Hepatocyte (in vitro differentiated cells): ENCODE data around the gene MMP15. TPM values are rescaled to one million over a fixed set of nuclear protein-coding genes. Genes with fewer than 3 reads are reported as not detected.

Source experiments
- DNase-seq: peaks from one replicate; pipeline ENCODE4 v3.0.0-alpha.2; 2016; ENCODE audit warnings: low spot score
- H2AFZ ChIP-seq: fragments of 200-600 bp; sonication (generic); 2 replicates; pipeline ENCODE4 v1.6.0; 2016; ENCODE audit warnings: antibody characterized with exemption, mild to moderate bottlenecking
- H3K27ac ChIP-seq: fragments of 200-600 bp; sonication (generic); 2 replicates; pipeline ENCODE4 v1.5.1; 2016; ENCODE audit warnings: mild to moderate bottlenecking
- H3K27me3 ChIP-seq: fragments of 200-600 bp; sonication (generic); 2 replicates; pipeline ENCODE4 v1.6.1; 2016
- H3K36me3 ChIP-seq: fragments of 200-600 bp; sonication (generic); replicated peaks from 2 replicates; pipeline ENCODE4 v1.5.1; 2016; ENCODE audit warnings: low read depth; ENCODE audit not compliant: insufficient read depth
- H3K4me1 ChIP-seq: fragments of 200-600 bp; sonication (generic); 2 replicates; pipeline ENCODE4 v1.5.1; 2016; ENCODE audit warnings: mild to moderate bottlenecking, moderate library complexity; ENCODE audit not compliant: insufficient read depth
- H3K4me2 ChIP-seq: fragments of 200-600 bp; sonication (generic); 2 replicates; pipeline ENCODE4 v1.6.0; 2016
- H3K4me3 ChIP-seq: fragments of 200-600 bp; sonication (generic); 2 replicates; pipeline ENCODE4 v1.5.1; 2016; ENCODE audit warnings: mild to moderate bottlenecking
- H3K79me2 ChIP-seq: fragments of 200-600 bp; sonication (generic); 2 replicates; pipeline ENCODE4 v1.6.0; 2017; ENCODE audit warnings: mild to moderate bottlenecking
- H3K9me2 ChIP-seq: fragments of 200-600 bp; sonication (generic); replicated peaks from 2 replicates; pipeline ENCODE4 v1.6.0; 2017; ENCODE audit warnings: mild to moderate bottlenecking; ENCODE audit not compliant: insufficient read depth
- H3K9me3 ChIP-seq: fragments of 200-600 bp; sonication (generic); 2 replicates; pipeline ENCODE4 v1.5.1; 2016; ENCODE audit warnings: low read depth, mild to moderate bottlenecking
- H4K20me1 ChIP-seq: fragments of 200-600 bp; sonication (generic); 2 replicates; pipeline ENCODE4 v1.6.0; 2016; ENCODE audit warnings: mild to moderate bottlenecking; ENCODE audit not compliant: insufficient read depth, poor library complexity, severe bottlenecking
- CTCF ChIP-seq: fragments of 200-600 bp; sonication (generic); IDR thresholded peaks from 2 replicates; pipeline ENCODE4 v1.5.1; 2016; ENCODE audit warnings: antibody characterized with exemption, mild to moderate bottlenecking; ENCODE audit not compliant: poor library complexity
- EZH2 ChIP-seq: fragments of 200-600 bp; sonication (generic); IDR thresholded peaks from 2 replicates; pipeline ENCODE4 v1.6.1; 2016; ENCODE audit warnings: antibody characterized with exemption, mild to moderate bottlenecking, borderline replicate concordance
- EZH2phosphoT487 ChIP-seq: fragments of 200-600 bp; sonication (generic); IDR thresholded peaks from one replicate; pipeline ENCODE4 v1.6.1; 2018; ENCODE audit warnings: antibody characterized with exemption, mild to moderate bottlenecking, low read depth, moderate library complexity; ENCODE audit not compliant: unreplicated experiment, severe bottlenecking
- WGBS: methylation state at CpG from one replicate; pipeline ENCODE4 v1.1.6; 2016; ENCODE audit warnings: low lambda C conversion rate; ENCODE audit errors: missing lambda C conversion rate; 5-methylcytosine and 5-hydroxymethylcytosine counted together
- polyA plus RNA-seq: library from polyadenylated mRNA; unstranded; fragments of >200 nt; fragmentation: Nextera tagmentation; extraction: Ambion mirVana; gene quantifications from 2 replicates; pipeline ENCODE4 v1.2.1, GENCODE V29; 2016
- total RNA-seq: library from RNA; depleted of rRNA; stranded (reverse); fragments of >200 nt; gene quantifications from 2 replicates; pipeline ENCODE4 v1.2.3, GENCODE V29; 2014

Gene MMP15
- total and polyA plus RNA-seq, 2 experiments from 2014 or later: 39.0 to 56.1 TPM

GRCh38 chr16:58046936-58047335 lies 21.4 kb downstream of the MMP15 start:
- 79% methylated on average over 6 of the region's 6 CpGs for WGBS
- Histone ChIP-seq H3K27ac (no peak overlapping the region), H2AFZ (no peak overlapping the region)

GRCh38 chr16:58047557-58048348 lies 22.2 kb downstream of the MMP15 start:
- H3K27ac ChIP-seq: no peak overlapping the region
- 69% methylated on average over 18 of the region's 19 CpGs for WGBS

More at GRCh38 chr16:58046936-58047335, 21.4 kb downstream of the MMP15 start:
- no peaks in the 10 kb centered on the region for H3K4me1 ChIP-seq
- H3K9me2 ChIP-seq: no peaks in the 10 kb centered on the region
- no peaks in the 10 kb centered on the region for H3K27me3 ChIP-seq
- H3K9me3 ChIP-seq: no peaks in the 10 kb centered on the region
- no peaks in the 10 kb centered on the region for H3K36me3 ChIP-seq
- no peak for TF ChIP-seq EZH2
- no peak for TF ChIP-seq EZH2phosphoT487
- no peak for TF ChIP-seq CTCF
- H3K4me2 ChIP-seq: no peak overlapping the region
- no peak for DNase-seq
- no peak overlapping the region for H3K4me3 ChIP-seq
- H4K20me1 ChIP-seq: no peaks in the 10 kb centered on the region
- no peaks in the 10 kb centered on the region for H3K79me2 ChIP-seq

GRCh38 chr16:58048494-58049231 lies 23.1 kb downstream of the MMP15 start:
- WGBS: 88% methylated on average over 13 of the region's 13 CpGs

More at GRCh38 chr16:58047557-58048348, 22.2 kb downstream of the MMP15 start:
- Histone ChIP-seq H3K27me3 (no peaks in the 10 kb centered on the region), H2AFZ (no peak overlapping the region), H3K79me2 (no peaks in the 10 kb centered on the region), H3K4me3 (no peak overlapping the region), H3K9me3 (no peaks in the 10 kb centered on the region), H4K20me1 (no peaks in the 10 kb centered on the region), H3K4me1 (no peaks in the 10 kb centered on the region), H3K9me2 (no peaks in the 10 kb centered on the region), H3K36me3 (no peaks in the 10 kb centered on the region), H3K4me2 (no peak overlapping the region)
- DNase-seq: no peak
- TF ChIP-seq EZH2: no peak
- no peak for TF ChIP-seq CTCF
- TF ChIP-seq EZH2phosphoT487: no peak

More at GRCh38 chr16:58048494-58049231, 23.1 kb downstream of the MMP15 start:
- H3K9me2 ChIP-seq: no peaks in the 10 kb centered on the region
- no peaks in the 10 kb centered on the region for H3K27me3 ChIP-seq
- H3K4me3 ChIP-seq: no peak overlapping the region
- H3K9me3 ChIP-seq: no peaks in the 10 kb centered on the region
- H3K4me2 ChIP-seq: no peak overlapping the region
- H3K79me2 ChIP-seq: no peaks in the 10 kb centered on the region
- H4K20me1 ChIP-seq: no peaks in the 10 kb centered on the region
- H3K4me1 ChIP-seq: no peaks in the 10 kb centered on the region
- TF ChIP-seq CTCF (no peak), EZH2phosphoT487 (no peak), EZH2 (no peak)
- DNase-seq: no peak
- H3K36me3 ChIP-seq: no peaks in the 10 kb centered on the region
- H3K27ac ChIP-seq: no peak overlapping the region
- no peak overlapping the region for H2AFZ ChIP-seq
